ENCODE results near the gene TLL2. TPM values are rescaled to one million over a fixed set of nuclear protein-coding genes. Genes with fewer than 3 reads are reported as not detected.

Gene TLL2
- total RNA-seq, 1 donor from 2014 or later: 6.5 TPM

GRCh38 chr10:96389785-96390184 lies 123.9 kb downstream of the TLL2 start:
- DNase-seq: no peak

- DNase-seq: no peak
Measured at GRCh38 chr10:96387601-96388000, 126.1 kb downstream of the TLL2 start.

- no peak for DNase-seq
Measured at GRCh38 chr10:96387161-96387560, 126.6 kb downstream of the TLL2 start.

- DNase-seq: no peak
Measured at GRCh38 chr10:96384506-96384905, 129.2 kb downstream of the TLL2 start.

GRCh38 chr10:96380821-96381220 lies 132.9 kb downstream of the TLL2 start:
- DNase-seq: no peak

GRCh38 chr10:96379758-96380157 lies 134.0 kb downstream of the TLL2 start:
- DNase-seq: no peak

DNA sequence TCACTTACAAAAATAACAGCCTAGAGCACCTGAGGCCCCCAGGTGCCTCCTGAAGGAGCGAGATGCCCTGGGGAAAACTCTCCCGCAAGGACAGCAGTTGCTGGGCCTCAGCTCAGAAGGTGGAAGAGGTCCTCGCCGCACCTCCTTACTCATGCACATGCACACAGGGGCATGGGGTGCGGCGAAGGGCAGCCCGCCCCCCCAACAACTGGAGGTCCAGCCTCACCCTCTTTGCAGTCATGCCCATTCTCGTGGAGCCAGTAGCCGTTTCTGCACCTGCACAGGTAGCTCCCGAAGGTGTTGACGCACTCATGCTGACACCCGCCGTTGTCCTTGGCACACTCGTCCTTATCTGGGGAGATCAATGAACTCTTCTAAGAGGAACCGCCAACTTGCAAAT lies 135.0 kb downstream of the TLL2 start:
- no peak for DNase-seq

- peak; percentile 69 for DNase-seq
Measured at GRCh38 chr10:96377816-96378294, 135.9 kb downstream of the TLL2 start.

- no peak for DNase-seq
Measured at GRCh38 chr10:96376483-96376882, 137.2 kb downstream of the TLL2 start.

DNA sequence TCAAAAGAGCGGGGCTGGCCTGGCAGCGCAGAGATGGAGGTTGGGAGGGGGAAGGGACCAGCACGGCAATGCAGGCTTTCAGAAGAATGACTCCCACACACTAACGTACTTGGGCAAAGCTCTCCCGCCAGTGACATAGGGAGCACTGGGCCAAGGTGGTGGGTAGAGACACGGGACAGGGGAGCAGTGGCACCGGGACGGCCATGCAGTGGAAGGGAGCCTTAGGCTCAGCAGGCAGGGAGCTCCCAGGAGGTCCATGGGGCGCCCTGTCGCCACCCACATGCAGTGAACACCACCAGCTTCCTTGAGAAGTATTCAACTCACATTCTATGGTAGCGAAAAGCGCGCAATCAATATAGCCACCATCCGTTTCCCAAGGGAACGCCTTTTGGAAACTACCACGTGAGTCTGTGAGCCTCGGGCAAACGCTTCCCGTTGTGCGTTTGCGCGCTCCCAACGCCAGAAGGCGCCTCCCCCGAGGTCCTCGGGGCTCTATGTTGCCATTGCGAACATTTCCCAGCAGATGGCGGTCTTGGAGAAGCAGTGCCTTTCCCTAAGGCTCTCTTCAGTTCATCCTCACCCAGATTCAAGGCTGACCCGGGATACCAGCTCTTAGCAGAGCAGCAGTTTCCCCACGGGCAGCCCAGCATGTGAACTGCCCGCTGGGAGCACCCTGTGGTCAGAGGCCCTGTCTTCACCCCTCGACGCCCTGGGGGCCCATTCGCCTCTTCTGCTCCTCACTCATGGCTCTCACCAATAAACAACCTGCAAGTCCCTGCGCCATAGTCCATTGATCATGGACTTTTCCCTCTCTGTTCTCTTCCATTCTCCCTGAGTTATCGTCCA lies 138.5 kb downstream of the TLL2 start:
- DNase-seq: peak; percentile 94

DNA sequence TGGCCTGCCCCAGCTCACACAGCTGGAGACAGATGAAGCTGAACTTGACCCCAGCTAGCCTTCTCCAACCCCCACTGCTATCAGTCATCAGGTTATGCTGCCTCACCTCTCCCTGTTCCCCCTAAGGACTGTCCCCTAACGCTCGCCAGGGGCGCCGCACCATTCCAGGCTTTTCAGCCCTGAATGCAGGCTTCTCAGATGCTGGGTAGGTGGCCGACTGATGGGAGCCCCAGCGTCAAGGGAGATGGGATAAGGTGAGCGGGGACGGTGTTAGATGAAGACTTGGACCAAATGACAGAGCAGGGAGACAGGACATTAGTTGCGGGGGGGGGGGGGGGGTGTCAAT lies 139.1 kb downstream of the TLL2 start:
- no peak for DNase-seq

DNA sequence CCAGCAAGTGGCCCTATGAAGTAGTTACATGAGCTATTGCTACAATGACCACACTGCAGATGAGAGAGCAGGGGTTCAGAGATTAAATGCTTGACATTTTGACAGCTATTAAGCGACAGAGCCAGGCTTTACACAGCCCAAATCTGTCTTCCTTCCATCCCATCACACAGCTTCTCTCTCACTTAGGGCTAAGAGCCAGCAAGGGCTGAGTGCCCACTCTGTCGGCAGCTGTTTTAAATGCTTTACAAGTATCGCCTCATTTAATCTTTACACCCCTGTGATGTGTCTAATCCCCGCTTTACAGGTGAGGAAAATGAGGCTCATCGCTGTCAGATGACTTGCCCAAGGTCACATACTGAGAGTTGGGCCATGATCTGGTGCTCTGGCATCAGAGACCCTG lies 139.7 kb downstream of the TLL2 start:
- no peak for DNase-seq

DNA sequence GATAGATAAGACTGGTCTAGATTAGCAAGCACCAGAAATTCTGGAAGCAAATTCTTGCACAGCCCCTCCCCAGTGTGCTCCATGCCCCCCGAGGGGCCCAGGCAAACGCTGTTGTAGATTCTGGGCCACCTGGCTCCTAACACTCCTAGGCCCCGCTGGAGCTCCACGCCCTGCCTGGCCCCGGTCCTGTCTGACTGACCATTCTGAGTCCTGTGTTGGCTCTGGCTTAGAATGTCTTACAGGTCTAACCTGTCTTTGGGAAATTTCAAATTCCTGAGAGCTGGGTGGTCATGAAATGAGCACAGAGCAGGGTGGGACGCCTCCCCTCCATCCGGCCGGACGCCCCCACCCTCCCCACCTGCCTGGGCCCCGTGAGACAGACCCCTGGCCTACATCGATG lies 142.4 kb downstream of the TLL2 start:
- DNase-seq: no peak

GRCh38 chr10:96370584-96371157 lies 143.1 kb downstream of the TLL2 start:
- peak; percentile 71 for DNase-seq

DNA sequence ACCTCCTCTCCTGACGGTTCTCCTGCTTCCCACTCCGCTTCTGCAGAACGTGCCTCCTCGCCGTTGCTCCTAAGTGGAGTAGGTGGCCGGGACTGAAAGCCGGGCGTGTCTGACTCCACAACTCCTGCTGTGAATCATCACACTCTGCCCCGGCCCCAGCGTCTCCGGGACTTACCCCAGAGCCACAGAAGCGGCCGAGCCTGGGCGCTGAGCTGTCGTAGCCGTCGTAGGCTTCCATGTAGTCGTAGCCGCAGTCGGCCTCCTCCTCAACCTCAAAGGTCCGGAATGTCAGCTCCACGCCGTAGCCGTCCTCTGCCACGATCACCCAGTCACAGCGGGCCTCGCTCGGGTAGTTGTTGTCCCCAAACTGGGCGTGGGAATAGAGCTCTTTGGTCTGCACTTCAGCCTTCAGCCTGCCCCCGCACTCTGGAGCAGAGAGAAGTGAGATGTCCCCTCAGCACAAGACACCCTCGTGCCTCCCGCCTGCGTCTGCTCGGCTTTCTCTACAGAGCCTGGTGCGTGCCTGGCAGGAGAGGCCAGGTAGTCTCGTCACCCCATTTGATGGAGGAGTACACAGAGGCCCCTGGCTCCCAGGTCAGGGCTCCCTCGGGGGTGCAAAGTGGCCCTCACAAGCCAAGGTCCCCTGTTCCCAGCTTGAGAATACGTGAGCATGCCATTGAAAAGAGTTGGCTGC lies 143.7 kb downstream of the TLL2 start:
- no peak for DNase-seq

- DNase-seq: no peak
Measured at GRCh38 chr10:96368971-96369370, 144.8 kb downstream of the TLL2 start.

GRCh38 chr10:96367470-96367869 lies 146.3 kb downstream of the TLL2 start:
- DNase-seq: no peak

DNA sequence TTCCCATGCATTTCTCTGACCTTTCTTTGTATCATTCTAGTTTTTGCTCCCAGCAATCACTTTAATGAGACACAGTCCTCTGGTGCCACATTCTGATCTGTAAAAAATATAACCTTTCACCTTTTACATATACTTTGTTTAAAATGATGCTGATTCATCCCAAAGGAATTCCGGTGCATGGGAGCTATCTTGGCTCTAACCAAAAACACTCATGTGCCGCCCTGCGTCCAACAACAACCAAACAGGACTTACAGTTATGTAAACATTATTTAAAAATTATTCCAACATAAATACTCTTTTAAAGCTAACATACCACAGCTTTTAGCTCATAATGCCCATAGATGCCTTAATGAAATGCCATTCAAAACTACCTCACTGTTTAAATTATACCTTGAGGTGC lies 147.2 kb downstream of the TLL2 start:
- no peak for DNase-seq

GRCh38 chr10:96365571-96365970 lies 148.2 kb downstream of the TLL2 start:
- no peak for DNase-seq

- no peak for DNase-seq
Measured at GRCh38 chr10:96360766-96361165, 153.0 kb downstream of the TLL2 start.

GRCh38 chr10:96360331-96360730 lies 153.4 kb downstream of the TLL2 start:
- no peak for DNase-seq

- DNase-seq: no peak
Measured at GRCh38 chr10:96359616-96360015, 154.1 kb downstream of the TLL2 start.

- no peak for DNase-seq
Measured at GRCh38 chr10:96358851-96359540, 154.7 kb downstream of the TLL2 start, which contains the start of gene OPALIN. OPALIN (minus strand) TSS chr10:96359002; CDS start chr10:96358896, 106 bp downstream.

Data from tongue (tissue), 2 donors.